Trophoblast cell (in vitro differentiated cells and primary cell): Measurements from ENCODE around the gene MAFB. TPM values are rescaled to one million over a fixed set of nuclear protein-coding genes. Genes with fewer than 3 reads are reported as not detected.
A peak's percentile ranks its signal among the peaks of the same experiment; 100 is the strongest.
"Not testable (repeated sequence)": the region's sequence is repeated elsewhere in the genome, so short reads cannot be mapped to it uniquely, and the experiment has no call there.

Source experiments
- DNase-seq, 2 donors: peaks; one replicate each; pipeline ENCODE4 v3.0.0-alpha.2; 2016
- H2AFZ ChIP-seq: 2 replicates; pipeline ENCODE4 v1.6.1; 2013; ENCODE audit warnings: low read length, moderate library complexity, mild to moderate bottlenecking; ENCODE audit not compliant: insufficient read depth, poor library complexity
- H2AK5ac ChIP-seq: 2 replicates; pipeline ENCODE4 v1.6.1; 2013; ENCODE audit warnings: mild to moderate bottlenecking, low read length
- H2BK120ac ChIP-seq: 2 replicates; pipeline ENCODE4 v1.6.1; 2013; ENCODE audit warnings: low read length, mild to moderate bottlenecking, moderate library complexity; ENCODE audit not compliant: insufficient read depth, poor library complexity
- H2BK12ac ChIP-seq: 2 replicates; pipeline ENCODE4 v1.6.1; 2013; ENCODE audit warnings: mild to moderate bottlenecking, low read length, moderate library complexity
- H2BK5ac ChIP-seq: 2 replicates; pipeline ENCODE4 v1.6.1; 2013; ENCODE audit warnings: low read length, low read depth, moderate library complexity, mild to moderate bottlenecking; ENCODE audit not compliant: poor library complexity
- H3K14ac ChIP-seq: 2 replicates; pipeline ENCODE4 v1.6.1; 2013; ENCODE audit warnings: mild to moderate bottlenecking, low read length
- H3K18ac ChIP-seq: 2 replicates; pipeline ENCODE4 v1.6.1; 2013; ENCODE audit warnings: mild to moderate bottlenecking, low read length
- H3K23ac ChIP-seq: 2 replicates; pipeline ENCODE4 v1.6.1; 2013; ENCODE audit warnings: low read length
- H3K27ac ChIP-seq: 2 replicates; pipeline ENCODE4 v1.5.1; 2013; ENCODE audit warnings: low read depth, mild to moderate bottlenecking, inconsistent platforms, low read length, moderate library complexity
- H3K27me3 ChIP-seq: 2 replicates; pipeline ENCODE4 v1.6.1; 2013; ENCODE audit warnings: inconsistent platforms, mild to moderate bottlenecking, low read length, moderate library complexity; ENCODE audit not compliant: insufficient read depth
- H3K36me3 ChIP-seq, 2 experiments: 1 replicate in 1 of 2; 2 replicates in 1 of 2; pipeline ENCODE4 v1.6.1; 2013; ENCODE audit warnings: low read length in 2 of 2, mild to moderate bottlenecking in 2 of 2, moderate library complexity in 1 of 2; ENCODE audit not compliant: insufficient read depth in 2 of 2, control insufficient read depth in 1 of 2
- H3K4ac ChIP-seq: 2 replicates; pipeline ENCODE4 v1.6.1; 2013; ENCODE audit warnings: low read depth, mild to moderate bottlenecking, low read length, moderate library complexity
- H3K4me1 ChIP-seq, 2 experiments: 1 replicate in 1 of 2; 2 replicates in 1 of 2; pipeline ENCODE4 v1.6.1; 2013; ENCODE audit warnings: low read length in 2 of 2, mild to moderate bottlenecking in 2 of 2, moderate library complexity in 1 of 2; ENCODE audit not compliant: insufficient read depth in 2 of 2, control insufficient read depth in 1 of 2
- H3K4me2 ChIP-seq: 2 replicates; pipeline ENCODE4 v1.6.1; 2013; ENCODE audit warnings: inconsistent platforms, mild to moderate bottlenecking, low read length, moderate library complexity
- H3K4me3 ChIP-seq: 2 replicates; pipeline ENCODE4 v1.5.1; 2013; ENCODE audit warnings: mild to moderate bottlenecking, low read depth, low read length, inconsistent platforms
- H3K79me1 ChIP-seq: one replicate; pipeline ENCODE4 v1.6.1; 2013; ENCODE audit warnings: low read length
- H3K79me2 ChIP-seq: 2 replicates; pipeline ENCODE4 v1.6.1; 2013; ENCODE audit warnings: low read length, mild to moderate bottlenecking; ENCODE audit not compliant: control insufficient read depth, insufficient read depth, poor library complexity
- H3K9ac ChIP-seq: 2 replicates; pipeline ENCODE4 v1.6.1; 2013; ENCODE audit warnings: mild to moderate bottlenecking, low read length
- H3K9me3 ChIP-seq: 2 replicates; pipeline ENCODE4 v1.6.1; 2013; ENCODE audit warnings: low read depth, mild to moderate bottlenecking, control low read depth, inconsistent platforms, low read length; ENCODE audit not compliant: insufficient read depth
- H4K12ac ChIP-seq: 2 replicates; pipeline ENCODE4 v1.6.1; 2013; ENCODE audit warnings: low read depth, mild to moderate bottlenecking, low read length, moderate library complexity
- H4K8ac ChIP-seq: 2 replicates; pipeline ENCODE4 v1.6.1; 2013; ENCODE audit warnings: low read depth, mild to moderate bottlenecking, low read length, moderate library complexity
- H4K91ac ChIP-seq: one replicate; pipeline ENCODE4 v1.6.1; 2013; ENCODE audit warnings: low read depth, mild to moderate bottlenecking, low read length, moderate library complexity
- WGBS: extraction: QIAGEN DNeasy Blood & Tissue Kit; methylation state at CpG from one replicate; pipeline ENCODE4 v1.1.7; 2013; ENCODE audit warnings: missing lambda C conversion rate; ENCODE audit not compliant: insufficient read length, insufficient coverage; ENCODE audit errors: extremely low coverage; 5-methylcytosine and 5-hydroxymethylcytosine counted together
- polyA plus RNA-seq: library from polyadenylated mRNA; stranded (reverse); fragments of 200-250 nt; gene quantifications from 2 replicates; pipeline ENCODE4 v1.2.3, GENCODE V29; 2013

Gene MAFB
- polyA plus RNA-seq: 13.0 and 14.8 TPM in 2 replicates

DNA sequence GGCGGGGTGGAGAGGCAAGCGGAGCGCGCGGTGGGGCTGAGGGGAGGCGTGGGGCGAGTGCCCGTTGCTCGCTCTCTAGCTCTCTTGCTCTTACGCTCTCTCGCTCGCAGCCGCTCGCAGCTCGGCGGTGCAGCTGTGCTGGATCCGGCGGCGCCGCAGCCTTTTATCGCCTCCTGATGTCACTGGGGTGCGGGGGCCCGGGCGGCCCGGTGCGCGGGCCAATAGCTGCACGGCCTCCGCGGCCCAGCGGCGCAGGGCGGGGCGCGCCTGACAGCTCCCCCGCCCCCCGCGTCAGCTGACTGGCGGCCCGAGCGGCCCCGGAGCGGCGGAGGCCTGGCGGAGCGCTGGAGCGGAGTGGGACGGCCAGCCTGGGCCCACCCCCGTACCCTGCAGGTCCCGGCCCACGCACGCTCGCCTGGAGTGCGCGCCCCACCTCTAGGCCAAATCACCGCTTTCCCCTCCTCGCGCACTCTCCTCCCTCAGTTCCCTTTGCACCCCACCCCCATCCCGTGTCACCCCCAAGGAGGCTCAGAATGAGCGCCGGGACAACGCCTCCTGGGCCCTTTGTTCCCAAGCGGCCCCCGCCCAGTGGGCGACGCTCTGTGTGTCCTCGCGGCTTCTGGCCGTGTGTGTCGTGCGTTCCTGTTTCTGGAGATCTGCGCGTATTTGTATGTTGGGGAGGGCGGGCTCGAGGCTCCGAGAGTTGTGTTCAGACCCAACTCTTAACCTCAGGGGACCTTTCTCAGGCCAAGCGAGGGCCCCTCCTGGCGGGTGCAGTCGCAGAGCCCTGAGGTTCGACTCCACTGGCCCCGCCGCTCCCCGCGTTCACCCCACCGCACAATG, at the start of gene MAFB:
Gene MAFB, minus strand, starts transcription at position 137 of the 843 bp plus-strand sequence. CDS start 386 bp downstream, outside the sequence.
- no CpG with 5 or more reads among the region's 85 CpGs for WGBS
- peak; percentile 66 to 67 for DNase-seq

DNA sequence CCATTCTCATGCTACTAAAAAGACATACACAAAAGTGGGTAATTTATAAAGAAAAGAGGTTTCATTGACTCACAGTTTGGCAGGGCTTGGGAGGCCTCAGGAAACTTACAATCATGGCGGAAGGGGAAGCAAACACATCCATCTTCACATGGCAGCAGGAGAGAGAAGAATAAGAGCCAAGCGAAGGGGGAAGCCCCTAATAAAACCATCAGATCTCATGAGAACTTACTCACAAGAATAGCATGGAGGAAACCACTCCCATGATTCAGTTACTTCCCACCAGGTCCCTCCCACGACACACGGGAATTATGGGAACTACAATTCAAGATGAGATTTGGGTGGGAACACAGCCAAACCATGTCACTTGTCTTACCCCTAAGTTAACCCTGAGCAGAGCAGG, 47.4 kb upstream of the MAFB start:
- H4K91ac ChIP-seq, DNase-seq, H3K79me2 ChIP-seq, H2AFZ ChIP-seq, H3K79me1 ChIP-seq, H3K36me3 ChIP-seq, H3K23ac ChIP-seq, H3K4me1 ChIP-seq, H3K18ac ChIP-seq, H2BK12ac ChIP-seq, H3K9me3 ChIP-seq, H2AK5ac ChIP-seq, H2BK120ac ChIP-seq, H2BK5ac ChIP-seq, H3K27ac ChIP-seq, H4K8ac ChIP-seq, H3K14ac ChIP-seq, H3K27me3 ChIP-seq, H3K4me2 ChIP-seq, H3K9ac ChIP-seq, H3K4ac ChIP-seq, H3K4me3 ChIP-seq, H4K12ac ChIP-seq: not testable (repeated sequence)
- WGBS: no CpG with 5 or more reads among the region's 4 CpGs

More for the DNA sequence above, at the start of gene MAFB:
- peak within 1 kb of the TSS; percentile 90 for H4K91ac ChIP-seq
- peak within 1 kb of the TSS; percentile 69 for H2BK120ac ChIP-seq
- H3K9me3 ChIP-seq: peaks cover 9% of the 10 kb centered on the region
- H3K27ac ChIP-seq: peak within 1 kb of the TSS; percentile 90
- peak within 1 kb of the TSS; percentile 83 for H3K4me2 ChIP-seq
- H3K79me1 ChIP-seq: peaks cover 14% of the 10 kb centered on the region
- H3K14ac ChIP-seq: peak within 1 kb of the TSS; percentile 83
- H2AFZ ChIP-seq: peak within 1 kb of the TSS; percentile 66
- H3K9ac ChIP-seq: peak within 1 kb of the TSS; percentile 80
- peak within 1 kb of the TSS; percentile 5 for H2AK5ac ChIP-seq
- peak within 1 kb of the TSS; percentile 61 for H4K12ac ChIP-seq
- peak within 1 kb of the TSS; percentile 51 for H3K4ac ChIP-seq
- H3K27me3 ChIP-seq: peaks cover 52% of the 10 kb centered on the region
- peaks cover 19% of the 10 kb centered on the region for H3K79me2 ChIP-seq
- H3K4me1 ChIP-seq: peaks cover 14 to 26% of the 10 kb centered on the region in 2 experiments
- peaks cover 4 to 7% of the 10 kb centered on the region in 2 experiments for H3K36me3 ChIP-seq
- peak within 1 kb of the TSS; percentile 57 for H2BK5ac ChIP-seq
- H4K8ac ChIP-seq: peak within 1 kb of the TSS; percentile 35
- peak within 1 kb of the TSS; percentile 63 for H2BK12ac ChIP-seq
- peak within 1 kb of the TSS; percentile 23 for H3K23ac ChIP-seq
- peak within 1 kb of the TSS; percentile 68 for H3K18ac ChIP-seq
- peak within 1 kb of the TSS; percentile 80 for H3K4me3 ChIP-seq

DNA sequence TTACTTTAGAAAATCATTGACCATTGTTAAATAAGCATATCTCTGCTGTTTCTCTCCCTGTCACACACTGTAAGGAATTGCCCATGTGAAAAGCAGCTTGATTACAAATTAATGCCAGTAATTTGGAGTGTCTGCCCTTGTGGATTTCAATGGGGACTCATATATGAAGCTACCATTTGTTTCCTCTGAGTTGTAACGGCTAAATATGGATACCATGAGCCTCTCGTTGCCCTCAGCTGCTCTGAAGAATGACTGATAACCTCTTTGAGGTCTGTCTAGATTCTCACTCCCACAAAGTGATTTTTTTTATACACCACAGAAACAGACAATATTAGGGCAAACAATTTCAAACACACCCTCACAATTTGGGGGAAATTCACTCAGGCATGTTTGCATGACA, 40.0 kb upstream of the MAFB start:
- H3K79me2 ChIP-seq: no peaks in the 10 kb centered on the region
- no peak overlapping the region for H4K8ac ChIP-seq
- H3K4me1 ChIP-seq: no peaks in the 10 kb centered on the region
- H3K14ac ChIP-seq: no peak overlapping the region
- no peak for DNase-seq
- H2AFZ ChIP-seq: no peak overlapping the region
- H3K9me3 ChIP-seq: peaks cover 2% of the 10 kb centered on the region
- H4K91ac ChIP-seq: no peak overlapping the region
- no peak overlapping the region for H3K4ac ChIP-seq
- no peaks in the 10 kb centered on the region for H3K36me3 ChIP-seq
- H2BK120ac ChIP-seq: no peak overlapping the region
- no peak overlapping the region for H4K12ac ChIP-seq
- H2AK5ac ChIP-seq: no peak overlapping the region
- H2BK12ac ChIP-seq: no peak overlapping the region
- WGBS: no CpG with 5 or more reads among the region's 2 CpGs
- no peak overlapping the region for H3K9ac ChIP-seq
- H3K18ac ChIP-seq: no peak overlapping the region
- H3K4me2 ChIP-seq: no peak overlapping the region
- no peak overlapping the region for H2BK5ac ChIP-seq
- H3K79me1 ChIP-seq: no peaks in the 10 kb centered on the region
- H3K27ac ChIP-seq: no peak overlapping the region
- no peaks in the 10 kb centered on the region for H3K27me3 ChIP-seq
- no peak overlapping the region for H3K23ac ChIP-seq
- H3K4me3 ChIP-seq: no peak overlapping the region

GRCh38 chr20:40728470-40728869, 39.4 kb upstream of the MAFB start:
- Histone ChIP-seq H3K79me1 (no peaks in the 10 kb centered on the region), H3K18ac (no peak overlapping the region), H2AK5ac (no peak overlapping the region), H3K14ac (no peak overlapping the region), H4K8ac (no peak overlapping the region), H3K9ac (no peak overlapping the region), H3K27ac (no peak overlapping the region), H3K4me3 (no peak overlapping the region), H3K23ac (no peak overlapping the region), H3K27me3 (no peaks in the 10 kb centered on the region), H3K4me1 (no peaks in the 10 kb centered on the region), H2BK5ac (no peak overlapping the region), H2AFZ (no peak overlapping the region), H3K79me2 (no peaks in the 10 kb centered on the region), H3K36me3 (no peaks in the 10 kb centered on the region), H2BK12ac (no peak overlapping the region), H2BK120ac (no peak overlapping the region), H3K4me2 (no peak overlapping the region), H3K9me3 (peaks cover 2% of the 10 kb centered on the region), H3K4ac (no peak overlapping the region), H4K91ac (no peak overlapping the region), H4K12ac (no peak overlapping the region)
- no CpG with 5 or more reads among the region's 1 CpG for whole genome bisulfite sequencing
- no peak for DNase-seq
